AG04450 (cell line): ENCODE data around the gene NHS. TPM values are rescaled to one million over a fixed set of nuclear protein-coding genes. Genes with fewer than 3 reads are reported as not detected.

Experiments
- CTCF ChIA-PET: fragments of 300-600, 350-600 bp; formaldehyde crosslinking; extraction: SDS; loops from one replicate; lab custom pipeline; 2022; ENCODE audit warnings: antibody characterized with exemption, inconsistent platforms; lab: Charles Lee
- POLR2A ChIA-PET: fragments of 350-600 bp; formaldehyde crosslinking; extraction: SDS; loops from one replicate; lab custom pipeline; 2021; ENCODE audit warnings: antibody characterized with exemption, inconsistent platforms; lab: Yijun Ruan, JAX
- DNase-seq: peaks from one replicate; pipeline ENCODE4 v3.0.0-alpha.2; 2011; ENCODE audit warnings: low read depth, low spot score
- H3K27ac ChIP-seq: one replicate; pipeline ENCODE4 v1.5.1; 2012; ENCODE audit warnings: low read depth, low read length, control low read depth
- H3K27me3 ChIP-seq: one replicate; pipeline ENCODE4 v1.6.0; 2012; ENCODE audit warnings: low read length; ENCODE audit not compliant: control insufficient read depth, insufficient read depth
- H3K4me3 ChIP-seq: 2 replicates; pipeline ENCODE4 v1.5.1; 2011; ENCODE audit warnings: mild to moderate bottlenecking, low read depth, low read length, control low read depth
- H3K9me3 ChIP-seq: 2 replicates; pipeline ENCODE4 v1.5.1; 2012; ENCODE audit warnings: low read length; ENCODE audit not compliant: control insufficient read depth, insufficient read depth
- CTCF ChIP-seq: IDR thresholded peaks from 2 replicates; pipeline ENCODE4 v1.5.1; 2011; ENCODE audit warnings: low read depth, low read length, control low read depth, inconsistent platforms
- polyA plus RNA-seq: library from polyadenylated mRNA; depleted of rRNA; stranded (reverse); fragments of >200 nt; gene quantifications from 2 replicates; pipeline ENCODE4 v1.2.3, GENCODE V29; 2011

NHS gene
- polyA plus RNA-seq, 1 experiment, result 2.0 TPM

- ChIA-PET POLR2A (interaction anchor here (0.9 kb wide), 1 partner anchor 215 kb away, joined by 3 read pairs; no protein-coding TSS in a partner anchor), CTCF (interaction anchor here (0.6 to 3.6 kb wide), 11 partner anchors 9 to 350 kb away, joined by 3 to 22 read pairs (median 4); no protein-coding TSS in a partner anchor)
- Histone ChIP-seq H3K27ac (peak overlapping the region; percentile 43), H3K9me3 (no peaks in the 10 kb centered on the region), H3K27me3 (no peaks in the 10 kb centered on the region), H3K4me3 (peak overlapping the region; percentile 20; the same call in 1 of the 2 replicates)
- TF ChIP-seq CTCF, result peak; percentile 76
- DNase-seq, result no peak
These were observed 216.1 kb downstream of the NHS start for GRCh38 chrX:17590892-17591740.

- Histone ChIP-seq H3K9me3 (no peaks in the 10 kb centered on the region), H3K27me3 (no peaks in the 10 kb centered on the region), H3K4me3 (peak overlapping the region; percentile 37), H3K27ac (peak overlapping the region; percentile 43)
- TF ChIP-seq CTCF, result no peak
- CTCF ChIA-PET, result interaction anchor here (0.8 to 3.6 kb wide), 8 partner anchors 10 to 350 kb away, joined by 3 to 22 read pairs (median 4); no protein-coding TSS in a partner anchor
- POLR2A ChIA-PET, result interaction anchor here (0.9 kb wide), 1 partner anchor 215 kb away, joined by 3 read pairs; no protein-coding TSS in a partner anchor
- no peak for DNase-seq
These were observed 216.7 kb downstream of the NHS start for GRCh38 chrX:17591741-17592110.

GRCh38 chrX:17592117-17592516, 217.1 kb downstream of the NHS start:
- POLR2A ChIA-PET, result interaction anchor here (0.9 kb wide), 1 partner anchor 216 kb away, joined by 3 read pairs; no protein-coding TSS in a partner anchor

DNA sequence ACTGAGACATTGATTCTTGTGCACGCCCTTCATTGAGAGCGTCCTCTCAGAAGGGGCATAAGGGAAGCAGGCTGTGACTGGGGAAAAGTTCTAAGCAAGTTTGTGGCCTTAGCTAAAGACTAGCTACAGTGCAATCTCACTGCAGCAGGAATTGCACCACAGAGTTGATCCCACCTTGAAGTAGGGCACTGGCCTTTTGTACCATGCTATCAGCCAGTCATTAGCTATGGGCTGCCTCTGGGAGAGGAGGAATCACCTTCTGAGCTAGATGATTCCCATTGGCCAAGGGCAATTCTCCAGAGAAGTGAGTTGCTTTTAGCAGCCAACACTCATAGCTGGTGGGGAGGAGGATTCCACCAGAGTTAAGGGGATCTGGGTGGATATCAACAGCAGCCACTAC, 219.7 kb downstream of the NHS start:
- Histone ChIP-seq H3K4me3 (no peak overlapping the region), H3K27ac (no peak overlapping the region), H3K9me3 (no peaks in the 10 kb centered on the region), H3K27me3 (no peaks in the 10 kb centered on the region)
- TF ChIP-seq CTCF, result no peak
- no peak for DNase-seq
- ChIA-PET POLR2A (no interaction called here), CTCF (interaction anchor here (0.7 kb wide), 1 partner anchor 135 kb away, joined by 3 read pairs; no protein-coding TSS in a partner anchor)

More at GRCh38 chrX:17592117-17592516, 217.1 kb downstream of the NHS start:
- Histone ChIP-seq H3K9me3 (no peaks in the 10 kb centered on the region), H3K4me3 (peak overlapping the region; percentile 37; the same call in 1 of the 2 replicates), H3K27me3 (no peaks in the 10 kb centered on the region), H3K27ac (peak overlapping the region; percentile 43)
- CTCF ChIA-PET, result interaction anchor here (0.8 to 3.6 kb wide), 8 partner anchors 10 to 351 kb away, joined by 3 to 22 read pairs (median 4); no protein-coding TSS in a partner anchor
- TF ChIP-seq CTCF, result no peak
- DNase-seq, result no peak
